GM12801 (cell line): Measurements from ENCODE around the gene GRAP2.

Experiments used
- CTCF ChIP-seq: IDR thresholded peaks from one replicate; pipeline ENCODE4 v1.5.1; 2011; ENCODE audit warnings: control low read depth; ENCODE audit not compliant: insufficient read length; ENCODE audit errors: extremely low read depth

GRAP2 gene

GRCh38 chr22:39894554-39895092 is 6.3 kb upstream of the GRAP2 start:
- TF ChIP-seq CTCF: no peak

- no peak for TF ChIP-seq CTCF
These were observed 5.2 kb upstream of the GRAP2 start for GRCh38 chr22:39895682-39896081.

- TF ChIP-seq CTCF: no peak
These were observed 4.4 kb upstream of the GRAP2 start for GRCh38 chr22:39896313-39896996.

- TF ChIP-seq CTCF: no peak
These were observed 3.0 kb upstream of the GRAP2 start for GRCh38 chr22:39897841-39898240.

- TF ChIP-seq CTCF: no peak
These were observed 1.9 kb upstream of the GRAP2 start for GRCh38 chr22:39898997-39899396.

GRCh38 chr22:39901565-39902146 is 772 bp downstream of the GRAP2 start:
- TF ChIP-seq CTCF: no peak

- TF ChIP-seq CTCF: no peak
These were observed 4.0 kb downstream of the GRAP2 start for GRCh38 chr22:39904862-39905261.
